Occipital lobe (tissue), 2 donors: ENCODE results near the gene PRKAR2B. TPM values are rescaled to one million over a fixed set of nuclear protein-coding genes. Genes with fewer than 3 reads are reported as not detected.

ENCODE experiments used
- DNase-seq: peaks from one replicate; lab custom pipeline; 2025; lab: John Stamatoyannopoulos, UW
- total RNA-seq: library from RNA; depleted of rRNA; stranded (reverse); fragments of >200 nt; gene quantifications from one replicate; pipeline ENCODE4 v1.2.3, GENCODE V29; 2014

The PRKAR2B gene
- total RNA-seq: 227 TPM

GRCh38 chr7:107044347-107045194, at the start of gene PRKAR2B:
Gene PRKAR2B (plus strand): TSS chr7:107044705. CDS start chr7:107044908, 203 bp downstream.
- peak; percentile 79 for DNase-seq

- no peak for DNase-seq
Observed at GRCh38 chr7:106994833-106995232, 49.7 kb upstream of the PRKAR2B start.

DNA sequence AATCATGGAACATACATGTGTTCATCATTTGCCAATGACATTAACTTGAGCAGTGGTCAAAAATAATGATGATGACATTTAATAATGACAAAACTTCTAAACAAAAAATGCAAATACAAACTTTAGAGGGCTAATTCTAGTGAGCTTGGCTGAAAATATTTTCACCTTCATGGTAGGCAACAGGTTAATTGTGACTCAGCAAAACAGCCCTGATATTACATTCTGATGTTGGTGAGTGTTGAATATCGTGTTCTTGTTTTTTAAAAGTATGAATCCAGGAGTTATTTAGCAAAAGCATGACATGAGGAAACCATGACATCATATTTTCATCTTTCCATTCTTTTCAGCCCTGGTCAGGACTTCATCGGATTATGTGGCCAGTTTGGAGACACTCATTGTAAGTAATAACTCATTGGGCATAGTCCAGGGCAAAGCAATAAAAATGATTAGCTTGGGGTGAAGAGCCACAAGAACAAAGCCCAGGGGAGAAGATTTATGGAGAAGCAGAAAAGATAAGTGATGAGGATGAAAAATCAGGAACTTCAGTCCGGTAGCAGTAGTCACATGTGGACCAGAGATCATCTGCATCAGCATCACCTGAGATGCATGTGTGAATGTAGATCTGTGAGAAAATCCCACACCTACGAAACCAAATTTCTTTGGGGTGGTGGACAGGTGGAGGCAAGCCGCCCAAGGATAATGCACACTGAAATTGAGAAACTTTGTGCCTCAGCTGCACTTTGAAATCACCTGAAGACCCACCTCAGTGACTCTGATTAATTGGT, 46.8 kb upstream of the PRKAR2B start:
- no peak for DNase-seq

GRCh38 chr7:106999023-106999422, 45.5 kb upstream of the PRKAR2B start:
- DNase-seq: no peak

GRCh38 chr7:107001490-107001889, 43.0 kb upstream of the PRKAR2B start:
- no peak for DNase-seq

GRCh38 chr7:107002126-107002525, 42.4 kb upstream of the PRKAR2B start:
- DNase-seq: no peak

- DNase-seq: no peak
Observed at GRCh38 chr7:107002529-107002998, 41.9 kb upstream of the PRKAR2B start.

GRCh38 chr7:107007007-107007891, 37.3 kb upstream of the PRKAR2B start:
- no peak for DNase-seq

DNA sequence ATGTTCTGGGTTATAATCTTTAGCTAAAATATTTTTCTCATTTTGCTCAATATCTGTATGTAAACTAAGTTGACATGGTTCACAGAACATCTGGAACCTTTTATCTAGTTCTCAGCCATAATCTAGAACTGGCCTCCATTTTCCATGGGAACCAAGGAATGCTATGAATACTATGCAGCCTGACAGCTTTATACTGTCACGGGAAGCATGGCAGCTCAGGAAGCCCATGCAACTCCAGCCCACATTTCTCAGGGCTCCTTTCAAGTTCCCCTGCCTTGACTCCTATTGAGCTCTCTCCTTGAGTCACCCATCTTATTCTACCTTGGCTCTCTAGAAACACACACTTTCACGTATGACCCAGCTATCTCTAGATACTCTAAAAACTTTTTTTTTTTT, 36.6 kb upstream of the PRKAR2B start:
- DNase-seq: no peak

- no peak for DNase-seq
Observed at GRCh38 chr7:107009846-107010203, 34.7 kb upstream of the PRKAR2B start.

DNA sequence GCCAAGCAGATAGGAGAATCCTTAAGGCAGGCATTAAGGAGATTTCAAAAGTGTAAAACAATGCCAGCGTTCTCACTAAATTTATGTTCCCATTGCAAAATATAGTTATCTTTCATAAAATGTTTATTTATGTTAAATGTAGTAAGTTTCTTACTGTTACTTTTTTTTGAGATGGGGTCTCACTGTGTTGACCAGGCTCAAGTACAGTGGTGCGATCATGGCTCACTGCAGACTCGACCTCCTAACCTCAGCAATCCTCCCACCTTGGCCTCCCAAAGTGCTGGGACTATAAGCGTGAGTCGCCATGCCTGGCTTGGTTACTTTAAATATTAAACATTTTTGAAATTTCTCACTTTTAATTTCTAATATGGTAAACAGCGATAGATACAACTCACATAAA, 31.8 kb upstream of the PRKAR2B start:
- DNase-seq: no peak

- DNase-seq: no peak
Observed at GRCh38 chr7:107014387-107015023, 30.0 kb upstream of the PRKAR2B start.

- no peak for DNase-seq
Observed at GRCh38 chr7:107016312-107016711, 28.2 kb upstream of the PRKAR2B start.

- no peak for DNase-seq
Observed at GRCh38 chr7:107017965-107018719, 26.4 kb upstream of the PRKAR2B start.

DNA sequence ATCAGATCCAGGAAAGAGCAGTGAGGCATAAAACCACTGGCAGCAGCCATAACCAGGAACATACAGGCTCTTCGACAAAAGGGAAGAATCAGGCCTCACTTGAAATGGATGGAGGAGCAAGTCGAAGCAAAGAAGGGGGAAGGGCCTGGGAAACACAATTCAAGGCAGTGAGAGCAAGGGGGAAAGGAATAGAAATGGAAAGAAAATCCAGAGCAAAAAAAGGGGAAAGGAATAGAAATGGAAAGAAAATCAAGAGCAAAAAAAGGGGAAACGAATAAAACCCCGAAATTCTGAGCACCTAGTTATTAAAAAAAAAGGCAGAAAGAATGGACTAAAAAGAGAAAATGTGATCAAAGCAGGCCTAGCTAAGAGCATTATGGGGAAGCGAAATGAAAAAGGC, 24.1 kb upstream of the PRKAR2B start:
- no peak for DNase-seq

- DNase-seq: no peak
Observed at GRCh38 chr7:107021600-107021999, 22.9 kb upstream of the PRKAR2B start.

DNA sequence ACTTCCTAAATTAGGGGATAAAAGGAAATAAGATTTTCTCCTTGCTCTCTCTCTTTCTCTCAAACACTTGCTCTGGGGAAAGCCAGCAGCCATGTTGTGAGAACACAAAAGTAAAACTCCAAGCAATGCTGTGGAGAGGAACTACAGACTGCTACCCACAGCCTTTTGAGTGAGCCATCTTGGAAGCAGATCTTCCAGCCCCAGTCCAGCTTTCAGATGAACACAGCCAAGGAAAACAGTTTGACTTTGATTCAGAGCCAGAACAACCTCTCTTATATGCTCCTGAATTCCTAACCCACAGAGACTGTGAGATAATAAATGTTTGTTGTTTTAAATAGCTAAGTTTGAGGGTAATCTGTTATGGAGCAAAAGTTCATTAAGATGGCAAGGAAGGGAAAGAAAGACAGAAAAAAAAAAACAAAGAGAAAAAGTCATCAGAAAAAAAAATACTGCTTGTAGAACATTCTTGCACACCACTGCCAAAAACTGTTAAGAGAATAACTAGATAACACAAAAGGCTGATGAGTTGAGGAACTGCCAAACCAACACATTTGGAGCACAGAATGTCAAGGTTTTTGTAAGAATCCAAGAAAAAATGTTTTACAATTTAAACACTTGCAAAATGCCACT, 20.9 kb upstream of the PRKAR2B start:
- no peak for DNase-seq

DNA sequence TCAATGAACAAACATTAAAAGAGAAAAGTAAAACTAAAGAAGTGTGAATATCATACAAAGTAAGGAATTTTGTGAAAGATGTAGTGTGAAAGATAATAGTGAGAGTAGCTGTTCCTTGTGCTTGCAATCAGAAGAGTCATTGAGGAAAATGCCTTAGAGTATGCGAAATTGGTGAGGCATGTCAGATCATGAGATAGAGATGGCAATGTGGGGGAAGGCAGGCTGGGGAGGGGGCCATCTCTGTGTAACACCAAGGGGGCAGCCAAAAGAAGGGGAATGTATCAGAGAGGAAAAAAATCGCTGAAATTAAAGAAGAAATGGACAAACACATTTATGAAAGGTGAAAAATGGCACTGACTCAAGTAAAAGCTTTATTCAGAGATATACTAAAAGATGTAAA, 19.6 kb upstream of the PRKAR2B start:
- no peak for DNase-seq

GRCh38 chr7:107025449-107026103, 18.9 kb upstream of the PRKAR2B start:
- DNase-seq: no peak
